GM12873 (cell line): ENCODE measurements around the gene COL2A1.
A peak's percentile ranks its signal among the peaks of the same experiment; 100 is the strongest.

ENCODE experiments used
- TF ChIP-seq, protein P1 (sequence below): IDR thresholded peaks from 2 replicates; pipeline ENCODE4 v1.5.1; 2012; ENCODE audit warnings: low read depth, mild to moderate bottlenecking, moderate library complexity, low read length, control low read depth; ENCODE audit not compliant: insufficient read depth; ENCODE audit errors: missing control alignments

Gene COL2A1

DNA sequence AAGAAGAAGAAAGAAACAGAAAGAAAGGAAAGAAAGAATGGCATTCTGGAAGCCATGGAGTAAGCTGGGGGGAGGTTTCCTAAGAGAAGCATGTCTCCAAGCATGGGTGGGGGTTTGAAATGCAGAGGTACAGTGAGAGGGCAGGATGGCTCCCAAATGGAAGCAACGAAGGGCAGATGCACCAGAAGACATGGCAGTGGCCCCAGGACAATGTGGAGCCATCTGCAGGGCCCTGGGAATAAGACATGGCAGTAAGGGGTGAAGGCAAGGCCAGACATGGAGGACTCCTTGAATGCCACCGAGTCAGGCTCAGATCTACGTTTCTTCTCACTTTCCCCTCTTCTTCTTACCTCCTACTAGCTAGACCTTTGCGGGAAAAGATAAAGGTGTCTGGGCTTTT, 4.7 kb upstream of the COL2A1 start:
- TF ChIP-seq, protein P1, sequence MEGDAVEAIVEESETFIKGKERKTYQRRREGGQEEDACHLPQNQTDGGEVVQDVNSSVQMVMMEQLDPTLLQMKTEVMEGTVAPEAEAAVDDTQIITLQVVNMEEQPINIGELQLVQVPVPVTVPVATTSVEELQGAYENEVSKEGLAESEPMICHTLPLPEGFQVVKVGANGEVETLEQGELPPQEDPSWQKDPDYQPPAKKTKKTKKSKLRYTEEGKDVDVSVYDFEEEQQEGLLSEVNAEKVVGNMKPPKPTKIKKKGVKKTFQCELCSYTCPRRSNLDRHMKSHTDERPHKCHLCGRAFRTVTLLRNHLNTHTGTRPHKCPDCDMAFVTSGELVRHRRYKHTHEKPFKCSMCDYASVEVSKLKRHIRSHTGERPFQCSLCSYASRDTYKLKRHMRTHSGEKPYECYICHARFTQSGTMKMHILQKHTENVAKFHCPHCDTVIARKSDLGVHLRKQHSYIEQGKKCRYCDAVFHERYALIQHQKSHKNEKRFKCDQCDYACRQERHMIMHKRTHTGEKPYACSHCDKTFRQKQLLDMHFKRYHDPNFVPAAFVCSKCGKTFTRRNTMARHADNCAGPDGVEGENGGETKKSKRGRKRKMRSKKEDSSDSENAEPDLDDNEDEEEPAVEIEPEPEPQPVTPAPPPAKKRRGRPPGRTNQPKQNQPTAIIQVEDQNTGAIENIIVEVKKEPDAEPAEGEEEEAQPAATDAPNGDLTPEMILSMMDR = peak; percentile 4

DNA sequence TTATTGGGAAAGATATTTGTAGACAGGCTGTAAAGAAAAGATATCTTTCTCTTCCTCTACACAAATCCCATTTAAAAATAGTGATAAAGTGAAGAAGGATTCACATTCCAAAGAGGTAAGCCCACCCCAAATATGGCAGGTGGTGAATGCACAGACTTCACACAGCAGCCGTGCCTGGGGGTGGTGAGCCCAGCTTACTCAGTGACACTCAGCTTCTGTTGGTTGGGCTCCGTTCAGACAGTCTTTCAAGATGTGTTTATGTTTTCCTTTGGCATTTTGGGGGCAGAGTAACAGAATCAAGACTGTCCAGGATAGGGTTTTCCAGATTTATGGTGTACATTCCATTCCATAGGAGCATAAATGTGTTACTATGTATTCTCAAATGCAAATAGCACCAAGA, 4.1 kb upstream of the COL2A1 start:
- TF ChIP-seq, protein P1 = no peak

DNA sequence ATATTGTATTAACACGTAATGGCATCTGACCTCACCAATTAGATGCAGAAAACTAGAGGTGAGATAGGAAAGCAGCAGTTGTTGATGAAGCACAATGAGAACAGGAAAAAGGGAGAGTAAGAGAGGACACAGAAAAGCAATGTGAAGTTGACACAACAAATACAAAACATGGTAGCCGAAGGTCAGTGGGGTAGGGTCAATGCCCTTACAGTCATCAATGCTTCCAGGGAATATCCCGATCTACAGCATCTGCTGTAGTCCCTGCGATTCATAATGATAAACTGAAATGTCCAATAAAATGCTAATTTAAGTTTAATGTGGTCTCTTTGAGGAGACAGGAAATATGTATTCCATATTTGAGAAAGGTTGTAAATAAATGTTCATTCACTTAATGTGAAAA, 2.9 kb upstream of the COL2A1 start:
- TF ChIP-seq, protein P1 = no peak

DNA sequence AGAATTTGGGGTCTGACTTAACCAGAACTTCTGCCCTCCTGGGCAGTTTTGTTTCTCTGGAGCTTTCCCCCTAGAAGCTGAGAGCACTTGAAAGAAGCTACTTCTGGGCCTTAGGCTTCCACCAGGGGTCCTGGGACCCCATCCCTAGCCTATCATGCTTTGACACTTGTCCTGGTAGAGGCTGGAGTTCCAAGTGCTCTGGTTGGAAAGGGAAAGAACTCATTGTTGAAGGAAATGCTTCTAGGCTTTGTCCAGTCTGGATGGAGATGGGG, 1.4 kb upstream of the COL2A1 start:
- TF ChIP-seq, protein P1 = no peak

DNA sequence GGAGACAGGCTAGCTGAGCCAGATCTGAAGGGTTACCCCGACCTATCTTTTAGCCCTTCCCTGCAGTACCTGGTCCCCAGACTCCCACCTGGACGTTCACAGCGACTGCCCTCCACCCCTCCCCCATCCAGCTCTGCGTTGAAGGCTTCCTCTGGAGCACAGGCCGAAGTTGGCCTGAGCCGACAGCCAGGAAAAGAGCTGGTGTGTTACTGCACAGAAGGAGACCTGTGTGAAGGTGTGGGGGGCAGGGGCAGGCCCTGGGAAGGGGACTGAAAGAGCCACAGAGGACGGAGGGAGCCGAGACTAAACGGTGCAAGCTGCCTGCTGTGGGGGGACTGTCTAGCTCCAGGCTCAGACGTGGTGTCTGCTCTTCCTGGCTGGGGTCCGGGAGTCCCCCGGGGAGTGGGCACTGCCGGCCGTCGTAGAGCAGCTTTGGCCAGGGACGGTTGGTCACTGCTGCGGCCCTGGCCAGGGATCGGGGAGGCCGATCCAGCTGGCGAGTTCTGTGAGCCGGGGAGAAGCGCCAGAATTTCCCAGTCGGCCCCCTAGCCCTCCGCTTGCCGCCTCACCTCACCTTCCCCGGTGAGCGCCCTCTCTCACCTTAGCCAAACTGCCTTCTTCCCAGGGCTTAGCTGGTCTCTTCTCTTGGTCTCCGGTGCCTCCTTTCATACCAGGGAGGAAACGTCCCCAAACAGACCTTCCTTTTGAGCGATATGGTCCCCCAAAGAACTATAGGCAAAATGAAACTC, 899 bp upstream of the COL2A1 start:
- TF ChIP-seq, protein P1 = no peak

DNA sequence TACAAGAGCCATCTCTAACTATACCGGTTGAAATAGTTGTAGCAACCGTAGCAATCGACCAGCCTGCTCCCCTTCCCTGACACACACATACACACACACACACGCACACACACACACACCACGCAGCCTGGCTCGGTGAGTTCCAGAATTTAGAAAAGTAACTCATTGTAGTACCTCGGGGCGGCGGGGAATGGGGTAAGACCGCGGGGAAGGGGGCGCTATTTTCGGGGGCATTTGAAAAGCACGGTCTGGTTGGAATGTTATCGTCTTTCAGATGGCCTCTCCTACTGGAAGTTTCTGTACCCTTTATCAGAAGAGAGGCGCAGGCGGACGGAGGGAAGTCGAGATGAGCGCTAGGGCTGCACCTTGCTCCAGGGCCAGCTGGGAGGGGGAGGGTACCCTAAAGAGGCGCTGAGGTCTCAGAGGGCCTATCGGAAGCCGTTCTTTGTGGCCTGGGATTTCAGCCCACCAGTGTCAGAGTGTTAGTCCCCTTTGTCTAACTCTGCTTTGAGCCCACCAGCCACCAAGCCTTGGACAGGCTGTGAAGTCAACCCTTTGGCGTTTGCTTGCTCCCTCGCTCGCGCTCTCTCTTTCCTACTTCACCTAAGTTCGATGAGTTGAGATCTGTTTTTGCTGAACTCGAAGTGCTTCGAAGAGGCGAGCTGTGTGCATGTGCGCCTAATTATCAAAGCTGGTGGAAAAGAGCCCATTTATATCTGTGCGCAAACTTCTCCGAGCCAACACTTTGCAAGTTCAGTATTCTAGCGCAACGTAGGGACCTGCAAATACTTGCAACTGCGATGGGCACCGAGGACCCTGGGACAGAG, 837 bp downstream of the COL2A1 start:
- TF ChIP-seq, protein P1 = no peak

DNA sequence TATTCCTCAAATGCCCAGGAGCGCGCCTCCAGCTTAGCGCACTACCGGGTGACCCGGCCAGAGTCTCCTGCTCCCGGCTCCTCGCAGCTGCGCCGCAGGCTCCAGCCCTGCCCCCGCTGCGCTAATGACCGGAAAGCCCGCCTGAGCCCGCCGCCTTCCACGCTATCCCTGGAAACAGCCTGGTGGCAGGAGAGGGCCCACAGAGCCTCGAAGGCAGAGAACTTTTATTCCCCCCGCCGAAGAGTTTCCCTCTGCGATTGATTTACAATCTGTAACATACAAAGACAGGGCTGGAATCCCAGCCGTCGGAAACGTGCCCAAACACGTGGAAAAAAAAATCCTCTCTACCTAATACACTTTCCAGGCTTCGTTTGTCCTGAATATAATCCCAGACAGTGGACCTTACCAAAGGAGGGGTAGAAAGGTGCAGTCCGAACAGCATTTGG, 1.5 kb downstream of the COL2A1 start:
- TF ChIP-seq, protein P1 = no peak
